Prostate gland (tissue), 2 donors: ENCODE results near the gene NFATC1.

ENCODE experiments used
- CTCF ChIP-seq, 4 experiments: fragments of 200-600 bp in 2 of 4; fragments of 450-650 bp in 2 of 4; sonication (generic) in 2 of 4; IDR thresholded peaks; 1 replicate in 3 of 4; 2 replicates in 1 of 4; pipeline ENCODE4 v1.5.1; 2016 to 2019; ENCODE audit warnings: antibody characterized with exemption in 4 of 4, mild to moderate bottlenecking in 2 of 4, moderate library complexity in 2 of 4
- POLR2AphosphoS5 ChIP-seq: sonication (generic); formaldehyde crosslinking; IDR thresholded peaks from one replicate; pipeline ENCODE4 v1.6.1; 2017; ENCODE audit warnings: antibody characterized with exemption

GRCh38 chr18:79496978-79497637, 101.4 kb downstream of the NFATC1 start:
- TF ChIP-seq POLR2AphosphoS5 (peak; percentile 7), CTCF (IDR thresholded peaks at IDR 0.05) (no peak)
